HepG2 (cell line): ENCODE measurements around the gene ATP9A. TPM values are rescaled to one million over a fixed set of nuclear protein-coding genes. Genes with fewer than 3 reads are reported as not detected.
A peak's percentile ranks its signal among the peaks of the same experiment; 100 is the strongest.

Experiments
- EED ChIP-seq: sonication (generic); formaldehyde crosslinking; IDR thresholded peaks from 2 replicates; pipeline ENCODE4 v1.5.0; 2020; ENCODE audit warnings: mild to moderate bottlenecking, missing genetic modification reagents
- FOXM1 ChIP-seq: sonication (generic); formaldehyde crosslinking; IDR thresholded peaks from 2 replicates; pipeline ENCODE4 v1.5.0; 2020; ENCODE audit warnings: missing genetic modification reagents
- FOXO1 ChIP-seq: sonication (generic); formaldehyde crosslinking; IDR thresholded peaks from 2 replicates; pipeline ENCODE4 v1.4.0; 2020; ENCODE audit warnings: missing genetic modification reagents
- GLI4 ChIP-seq: sonication (generic); formaldehyde crosslinking; IDR thresholded peaks from 2 replicates; pipeline ENCODE4 v1.5.1; 2020; ENCODE audit warnings: missing genetic modification reagents, mild to moderate bottlenecking, moderate library complexity, borderline replicate concordance
- HHEX ChIP-seq: IDR thresholded peaks from 2 replicates; pipeline ENCODE4 v1.6.1; 2016; ENCODE audit warnings: control low read depth
- IRX3 ChIP-seq: sonication (generic); formaldehyde crosslinking; IDR thresholded peaks from 2 replicates; pipeline ENCODE4 v1.8.1; 2023; ENCODE audit warnings: mild to moderate bottlenecking, low read depth, missing genetic modification reagents, borderline replicate concordance
- MATR3 ChIP-seq: sonication (generic); formaldehyde crosslinking; IDR thresholded peaks from 2 replicates; pipeline ENCODE4 v1.4.0; 2020; ENCODE audit warnings: missing genetic modification reagents
- RAD21 ChIP-seq: fragments of 450-650 bp; formaldehyde crosslinking; IDR thresholded peaks from 2 replicates; pipeline ENCODE4 v1.5.0; 2020; ENCODE audit warnings: mild to moderate bottlenecking
- REPIN1 ChIP-seq: sonication (generic); formaldehyde crosslinking; IDR thresholded peaks from 2 replicates; pipeline ENCODE4 v1.8.0; 2022; ENCODE audit warnings: missing genetic modification reagents, low read depth, mild to moderate bottlenecking, borderline replicate concordance
- RXRB ChIP-seq: IDR thresholded peaks from 2 replicates; pipeline ENCODE4 v1.6.1; 2016; ENCODE audit warnings: borderline replicate concordance, missing genetic modification reagents, missing compliant biosample characterization
- SPEN ChIP-seq: sonication (generic); formaldehyde crosslinking; IDR thresholded peaks from 2 replicates; pipeline ENCODE4 v1.5.1; 2020; ENCODE audit warnings: low read depth, mild to moderate bottlenecking, missing genetic modification reagents
- SRSF9 ChIP-seq: fragments of 200-400 bp; formaldehyde crosslinking; IDR thresholded peaks from 2 replicates; pipeline ENCODE4 v1.6.1; 2018; ENCODE audit warnings: borderline replicate concordance, mild to moderate bottlenecking, low read depth, low read length; ENCODE audit not compliant: insufficient read depth, poor library complexity, severe bottlenecking
- SRY ChIP-seq: sonication (generic); formaldehyde crosslinking; IDR thresholded peaks from 2 replicates; pipeline ENCODE4 v1.8.0; 2022; ENCODE audit warnings: mild to moderate bottlenecking, missing genetic modification reagents
- TEAD3 ChIP-seq: optimal IDR thresholded peaks from 2 replicates; pipeline ENCODE3; 2016; ENCODE audit warnings: borderline replicate concordance
- ZBTB38 ChIP-seq: sonication (generic); formaldehyde crosslinking; IDR thresholded peaks from 2 replicates; pipeline ENCODE4 v1.5.1; 2020; ENCODE audit warnings: mild to moderate bottlenecking, missing genetic modification reagents
- ZBTB7A ChIP-seq: sonication (generic); formaldehyde crosslinking; IDR thresholded peaks from 2 replicates; pipeline ENCODE4 v1.8.0; 2022; ENCODE audit warnings: mild to moderate bottlenecking, missing genetic modification reagents
- ZFY ChIP-seq: sonication (generic); formaldehyde crosslinking; IDR thresholded peaks from 2 replicates; pipeline ENCODE4 v1.4.0; 2020; ENCODE audit warnings: missing genetic modification reagents
- ZNF207 ChIP-seq: fragments of 450-650 bp; IDR thresholded peaks from 2 replicates; pipeline ENCODE4 v1.6.1; 2016; ENCODE audit warnings: antibody characterized with exemption, borderline replicate concordance
- ZNF234 ChIP-seq: sonication (generic); formaldehyde crosslinking; conservative IDR thresholded peaks from 2 replicates; pipeline ENCODE4 v1.5.1; 2020; ENCODE audit warnings: mild to moderate bottlenecking, missing genetic modification reagents
- ZNF274 ChIP-seq: sonication (generic); formaldehyde crosslinking; IDR thresholded peaks from 2 replicates; pipeline ENCODE4 v1.5.1; 2020; ENCODE audit warnings: mild to moderate bottlenecking, missing genetic modification reagents
- ZNF768 ChIP-seq: sonication (generic); formaldehyde crosslinking; IDR thresholded peaks from 2 replicates; pipeline ENCODE4 v1.4.0; 2020; ENCODE audit warnings: missing genetic modification reagents
- ZNF792 ChIP-seq: IDR thresholded peaks from 2 replicates; pipeline ENCODE4 v1.6.1; 2016
- ZNF83 ChIP-seq: sonication (generic); formaldehyde crosslinking; IDR thresholded peaks from 2 replicates; pipeline ENCODE4 v1.4.0; 2020; ENCODE audit warnings: missing genetic modification reagents, mild to moderate bottlenecking, borderline replicate concordance
- polyA plus RNA-seq, 8 experiments: library from polyadenylated mRNA; depleted of rRNA in 3 of 8; stranded (reverse) in 7 of 8; unstranded in 1 of 8; fragments of >200 nt; fragmentation: Illumina TruSeq in 4 of 8; extraction: Trizol in 4 of 8; gene quantifications; 2 replicates each; pipeline versions ENCODE4 v1.2.1 to v1.2.3, GENCODE V29; 2011 to 2016; ENCODE audit warnings: low read depth in 4 of 8, missing spikeins in 1 of 8, mixed read lengths in 1 of 8; ENCODE audit not compliant: insufficient read depth in 1 of 8
- total RNA-seq, 5 experiments: library from RNA; depleted of rRNA; stranded (reverse); fragments of >200 nt; fragmentation: Illumina TruSeq; extraction: Trizol; gene quantifications; 2 replicates each; pipeline ENCODE4 v1.2.3, GENCODE V29; 2016; ENCODE audit warnings: low read depth in 1 of 5
- TF ChIP-seq, protein P1 (sequence below): sonication (generic); formaldehyde crosslinking; IDR thresholded peaks from 2 replicates; pipeline ENCODE4 v1.5.0; 2020; ENCODE audit warnings: missing genetic modification reagents
- TF ChIP-seq, protein P2 (sequence below): sonication (generic); formaldehyde crosslinking; IDR thresholded peaks from 2 replicates; pipeline ENCODE4 v1.8.0; 2022; ENCODE audit warnings: missing genetic modification reagents, mild to moderate bottlenecking, borderline replicate concordance
- TF ChIP-seq, protein P3 (sequence below): sonication (generic); formaldehyde crosslinking; IDR thresholded peaks from 2 replicates; pipeline ENCODE4 v1.4.0; 2020; ENCODE audit warnings: missing genetic modification reagents, mild to moderate bottlenecking, borderline replicate concordance

Gene ATP9A
- total and polyA plus RNA-seq, 2 of the 13 experiments (the other 11 are each of a cell fraction or from before 2014, with no cell fraction given), result 11.8 to 18.5 TPM

DNA sequence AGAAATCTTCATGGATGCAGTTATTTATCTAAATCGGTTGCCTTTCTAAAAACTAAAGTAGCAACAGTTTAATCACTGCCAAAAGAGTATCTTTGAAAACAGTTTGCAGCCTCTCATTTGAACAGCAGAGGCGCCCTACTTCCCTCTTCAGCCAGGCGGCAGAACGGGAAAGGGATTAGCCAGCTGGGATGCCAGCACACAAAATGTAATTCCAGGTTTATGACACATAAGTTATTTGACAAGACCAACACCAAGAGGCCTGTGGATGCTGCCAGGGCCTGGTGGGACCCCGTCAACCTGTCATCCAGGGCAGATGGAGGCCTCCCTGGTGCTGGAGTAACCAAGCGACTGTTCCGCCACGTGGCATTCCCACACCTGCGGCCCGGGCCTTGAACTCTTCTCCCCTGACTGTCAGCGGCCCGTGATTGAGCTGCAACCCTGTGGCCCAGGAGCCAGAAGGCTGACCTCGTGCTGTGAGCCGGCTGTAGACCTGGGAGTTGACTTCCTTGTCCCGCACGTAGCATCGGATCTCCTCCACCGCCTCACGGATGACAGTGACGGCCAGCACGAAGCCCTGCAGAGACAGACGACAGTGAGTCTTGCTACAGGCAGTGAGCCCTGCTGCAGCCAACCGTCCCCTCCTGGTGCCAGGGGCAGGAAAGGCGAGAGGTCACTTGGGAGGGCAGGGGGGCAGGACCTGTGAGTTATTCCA lies 55.5 kb downstream of the ATP9A start (continued):
- TF ChIP-seq ZNF274 (CRISPR knock-in tag) (0 out of 2 replicates have a peak, but pooled peaks have one; percentile 29), MATR3 (CRISPR knock-in tag) (peak; percentile 23; the same call in 1 of the 2 replicates), ZNF207 (no peak), FOXM1 (no peak), REPIN1 (CRISPR knock-in tag) (0 out of 2 replicates have a peak, but pooled peaks have one; percentile 42), HHEX (CRISPR knock-in tag) (0 out of 2 replicates have a peak, but pooled peaks have one; percentile 20), TEAD3 (CRISPR knock-in tag) (peak; percentile 35), ZNF83 (CRISPR knock-in tag) (no peak), RAD21 (CRISPR knock-in tag) (peak; percentile 41), ZBTB7A (0 out of 2 replicates have a peak, but pooled peaks have one; percentile 47), GLI4 (0 out of 2 replicates have a peak, but pooled peaks have one; percentile 26), ZNF792 (CRISPR knock-in tag) (0 out of 2 replicates have a peak, but pooled peaks have one; percentile 16), EED (peak; percentile 42; the same call in 1 of the 2 replicates), SRSF9 (no peak), SPEN (CRISPR knock-in tag) (0 out of 2 replicates have a peak, but pooled peaks have one; percentile 20), SRY (CRISPR knock-in tag) (peak; percentile 56; the same call in 1 of the 2 replicates), ZNF768 (CRISPR knock-in tag) (peak; percentile 21; the same call in 1 of the 2 replicates), ZFY (0 out of 2 replicates have a peak, but pooled peaks have one; percentile 26), RXRB (CRISPR knock-in tag) (no peak), FOXO1 (0 out of 2 replicates have a peak, but pooled peaks have one; percentile 29), ZNF234 (no peak), IRX3 (no peak), ZBTB38 (CRISPR knock-in tag) (peak; percentile 99)
- TF ChIP-seq, protein P1, sequence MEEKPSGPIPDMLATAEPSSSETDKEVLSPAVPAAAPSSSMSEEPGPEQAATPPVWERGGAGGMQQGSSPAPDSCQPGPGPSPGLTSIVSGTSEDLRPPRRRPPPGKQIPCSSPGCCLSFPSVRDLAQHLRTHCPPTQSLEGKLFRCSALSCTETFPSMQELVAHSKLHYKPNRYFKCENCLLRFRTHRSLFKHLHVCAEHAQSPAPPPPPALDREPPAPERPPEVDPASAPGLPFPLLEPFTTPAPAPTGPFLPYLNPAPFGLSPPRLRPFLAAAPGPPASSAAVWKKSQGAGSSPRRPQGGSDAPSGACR, result no peak
- TF ChIP-seq, protein P2, sequence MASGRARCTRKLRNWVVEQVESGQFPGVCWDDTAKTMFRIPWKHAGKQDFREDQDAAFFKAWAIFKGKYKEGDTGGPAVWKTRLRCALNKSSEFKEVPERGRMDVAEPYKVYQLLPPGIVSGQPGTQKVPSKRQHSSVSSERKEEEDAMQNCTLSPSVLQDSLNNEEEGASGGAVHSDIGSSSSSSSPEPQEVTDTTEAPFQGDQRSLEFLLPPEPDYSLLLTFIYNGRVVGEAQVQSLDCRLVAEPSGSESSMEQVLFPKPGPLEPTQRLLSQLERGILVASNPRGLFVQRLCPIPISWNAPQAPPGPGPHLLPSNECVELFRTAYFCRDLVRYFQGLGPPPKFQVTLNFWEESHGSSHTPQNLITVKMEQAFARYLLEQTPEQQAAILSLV (CRISPR knock-in tag), result peak; percentile 77; the same call in 1 of the 2 replicates
- TF ChIP-seq, protein P3, sequence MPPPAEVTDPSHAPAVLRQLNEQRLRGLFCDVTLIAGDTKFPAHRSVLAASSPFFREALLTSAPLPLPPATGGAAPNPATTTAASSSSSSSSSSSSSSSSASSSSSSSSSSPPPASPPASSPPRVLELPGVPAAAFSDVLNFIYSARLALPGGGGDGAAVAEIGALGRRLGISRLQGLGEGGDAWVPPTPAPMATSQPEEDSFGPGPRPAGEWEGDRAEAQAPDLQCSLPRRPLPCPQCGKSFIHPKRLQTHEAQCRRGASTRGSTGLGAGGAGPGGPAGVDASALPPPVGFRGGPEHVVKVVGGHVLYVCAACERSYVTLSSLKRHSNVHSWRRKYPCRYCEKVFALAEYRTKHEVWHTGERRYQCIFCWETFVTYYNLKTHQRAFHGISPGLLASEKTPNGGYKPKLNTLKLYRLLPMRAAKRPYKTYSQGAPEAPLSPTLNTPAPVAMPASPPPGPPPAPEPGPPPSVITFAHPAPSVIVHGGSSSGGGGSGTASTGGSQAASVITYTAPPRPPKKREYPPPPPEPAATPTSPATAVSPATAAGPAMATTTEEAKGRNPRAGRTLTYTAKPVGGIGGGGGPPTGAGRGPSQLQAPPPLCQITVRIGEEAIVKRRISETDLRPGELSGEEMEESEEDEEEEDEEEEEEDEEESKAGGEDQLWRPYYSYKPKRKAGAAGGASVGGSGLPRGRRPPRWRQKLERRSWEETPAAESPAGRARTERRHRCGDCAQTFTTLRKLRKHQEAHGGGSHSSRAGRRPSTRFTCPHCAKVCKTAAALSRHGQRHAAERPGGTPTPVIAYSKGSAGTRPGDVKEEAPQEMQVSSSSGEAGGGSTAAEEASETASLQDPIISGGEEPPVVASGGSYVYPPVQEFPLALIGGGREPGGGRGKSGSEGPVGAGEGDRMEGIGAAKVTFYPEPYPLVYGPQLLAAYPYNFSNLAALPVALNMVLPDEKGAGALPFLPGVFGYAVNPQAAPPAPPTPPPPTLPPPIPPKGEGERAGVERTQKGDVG (CRISPR knock-in tag), result peak; percentile 99; the same call in 1 of the 2 replicates
